Liver (tissue), 9 donors: ENCODE data around the gene SCTR. TPM values are rescaled to one million over a fixed set of nuclear protein-coding genes. Genes with fewer than 3 reads are reported as not detected.
A peak's percentile ranks its signal among the peaks of the same experiment; 100 is the strongest.

Experiments used
- DNase-seq: peaks from one replicate; pipeline ENCODE4 v3.0.0-alpha.2; 2017; ENCODE audit warnings: low spot score
- H3K27ac ChIP-seq, 2 donors: one replicate each; pipeline ENCODE4 v1.7.0; 2013; ENCODE audit warnings: inconsistent platforms in 2 of 2, low read length in 2 of 2, control low read depth in 1 of 2, low read depth in 1 of 2, mild to moderate bottlenecking in 1 of 2
- H3K27me3 ChIP-seq, 4 donors: one replicate each; pipeline versions ENCODE4 v1.6.1 to v1.7.0; 2013; ENCODE audit warnings: low read length in 3 of 4, inconsistent platforms in 1 of 4, mild to moderate bottlenecking in 1 of 4, moderate library complexity in 1 of 4; ENCODE audit not compliant: control insufficient read depth in 4 of 4, insufficient read depth in 4 of 4
- H3K36me3 ChIP-seq, 4 donors: one replicate each; pipeline versions ENCODE4 v1.6.1 to v1.7.0; 2013; ENCODE audit warnings: low read length in 3 of 4, mild to moderate bottlenecking in 3 of 4, low read depth in 1 of 4, moderate library complexity in 1 of 4; ENCODE audit not compliant: control insufficient read depth in 4 of 4, insufficient read depth in 3 of 4
- H3K4me1 ChIP-seq, 4 donors: one replicate each; pipeline versions ENCODE4 v1.6.1 to v1.7.0; 2013; ENCODE audit warnings: low read length in 3 of 4, mild to moderate bottlenecking in 3 of 4, moderate library complexity in 1 of 4; ENCODE audit not compliant: control insufficient read depth in 4 of 4, insufficient read depth in 4 of 4
- H3K4me3 ChIP-seq, 3 donors: one replicate each; pipeline versions ENCODE4 v1.6.1 to v1.7.0; 2013; ENCODE audit warnings: low read length in 3 of 3, control low read depth in 1 of 3, low read depth in 1 of 3, mild to moderate bottlenecking in 1 of 3
- H3K9ac ChIP-seq, 2 donors: one replicate each; pipeline ENCODE4 v1.7.0; 2013; ENCODE audit warnings: low read length in 2 of 2, mild to moderate bottlenecking in 2 of 2, moderate library complexity in 2 of 2, control low read depth in 1 of 2, low read depth in 1 of 2
- H3K9me3 ChIP-seq, 4 donors: one replicate each; pipeline versions ENCODE4 v1.6.1 to v1.7.0; 2013; ENCODE audit warnings: low read length in 3 of 4; ENCODE audit not compliant: control insufficient read depth in 4 of 4
- ATF3 ChIP-seq: IDR thresholded peaks from 2 replicates; pipeline ENCODE4 v1.6.1; 2016; ENCODE audit warnings: antibody characterized with exemption
- CTCF ChIP-seq: fragments of 150-350 bp; IDR thresholded peaks from 2 replicates; pipeline ENCODE4 v1.5.1; 2017; ENCODE audit warnings: improper control_type of control experiment, low read depth, low read length; ENCODE audit not compliant: missing input control
- EGR1 ChIP-seq, 2 donors: IDR thresholded peaks; 2 replicates each; pipeline ENCODE4 v1.6.1; 2016 to 2018; ENCODE audit warnings: antibody characterized with exemption in 2 of 2, low read depth in 2 of 2
- FOXA1 ChIP-seq: IDR thresholded peaks from 2 replicates; pipeline ENCODE4 v1.6.1; 2016; ENCODE audit warnings: antibody characterized with exemption
- FOXA2 ChIP-seq: IDR thresholded peaks from 2 replicates; pipeline ENCODE4 v1.6.1; 2016; ENCODE audit warnings: antibody characterized with exemption
- GABPA ChIP-seq, 2 donors: IDR thresholded peaks in 1 of 2; conservative IDR thresholded peaks in 1 of 2; 2 replicates each; pipeline ENCODE4 v1.6.1; 2016; ENCODE audit warnings: antibody characterized with exemption in 2 of 2, mild to moderate bottlenecking in 1 of 2, moderate library complexity in 1 of 2
- HNF4A ChIP-seq, 2 donors: conservative IDR thresholded peaks; 2 replicates each; pipeline ENCODE4 v1.6.1; 2016; ENCODE audit warnings: antibody characterized with exemption in 2 of 2, mild to moderate bottlenecking in 2 of 2
- JUND ChIP-seq, 2 donors: IDR thresholded peaks; 2 replicates each; pipeline ENCODE4 v1.6.1; 2016; ENCODE audit warnings: antibody characterized with exemption in 2 of 2
- NR2F2 ChIP-seq: IDR thresholded peaks from 2 replicates; pipeline ENCODE4 v1.6.1; 2016; ENCODE audit warnings: antibody characterized with exemption
- RAD21 ChIP-seq, 2 donors: IDR thresholded peaks; 2 replicates each; pipeline ENCODE4 v1.6.1; 2016; ENCODE audit warnings: antibody characterized with exemption in 2 of 2, mild to moderate bottlenecking in 2 of 2
- REST ChIP-seq: IDR thresholded peaks from 2 replicates; pipeline ENCODE4 v1.6.1; 2016; ENCODE audit warnings: antibody characterized with exemption, mild to moderate bottlenecking
- RXRA ChIP-seq, 2 donors: IDR thresholded peaks; 2 replicates each; pipeline ENCODE4 v1.6.1; 2017 to 2018; ENCODE audit warnings: antibody characterized with exemption in 2 of 2, mild to moderate bottlenecking in 1 of 2
- TAF1 ChIP-seq: conservative IDR thresholded peaks from 2 replicates; pipeline ENCODE4 v1.6.1; 2016; ENCODE audit warnings: antibody characterized with exemption, mild to moderate bottlenecking
- YY1 ChIP-seq: IDR thresholded peaks from 2 replicates; pipeline ENCODE4 v1.6.1; 2016; ENCODE audit warnings: antibody characterized with exemption, mild to moderate bottlenecking
- WGBS: extraction: QIAGEN DNeasy Blood & Tissue Kit; methylation state at CpG from one replicate; pipeline ENCODE4 v1.1.7; 2013; 5-methylcytosine and 5-hydroxymethylcytosine counted together
- polyA plus RNA-seq, 2 donors: library from polyadenylated mRNA; stranded (reverse) in 1 of 2; unstranded in 1 of 2; fragments of 200-250 nt in 1 of 2; fragments of >200 nt in 1 of 2; fragmentation: Nextera tagmentation in 1 of 2; extraction: Ambion mirVana in 1 of 2; gene quantifications; one replicate each; pipeline versions ENCODE4 v1.2.1 to v1.2.3, GENCODE V29; 2013 to 2015
- total RNA-seq, 2 donors: library from RNA; depleted of rRNA; stranded (reverse); fragments of >200 nt; gene quantifications; one replicate each; pipeline ENCODE4 v1.2.3, GENCODE V29; 2014
- TF ChIP-seq, protein P1 (sequence below): IDR thresholded peaks from 2 replicates; pipeline ENCODE4 v1.6.1; 2016; ENCODE audit warnings: antibody characterized with exemption
- donor health status: healthy.
- donor health status: healthy.
- donor health status: healthy.
- donor health status: healthy.
- donor health status: healthy.

The SCTR gene
- total and polyA plus RNA-seq, 4 donors: 0.17 to 0.47 (median 0.29) TPM

- no peak for TF ChIP-seq GABPA (IDR thresholded peaks at IDR 0.05 in 1 of 2, conservative IDR thresholded peaks at IDR 0.05 in 1 of 2)
- no peak for TF ChIP-seq FOXA2
- TF ChIP-seq YY1: no peak
- no peak for TF ChIP-seq TAF1
- no peak for TF ChIP-seq JUND (IDR thresholded peaks at IDR 0.05)
- no peak for TF ChIP-seq RXRA (IDR thresholded peaks at IDR 0.05)
- TF ChIP-seq, protein P1, sequence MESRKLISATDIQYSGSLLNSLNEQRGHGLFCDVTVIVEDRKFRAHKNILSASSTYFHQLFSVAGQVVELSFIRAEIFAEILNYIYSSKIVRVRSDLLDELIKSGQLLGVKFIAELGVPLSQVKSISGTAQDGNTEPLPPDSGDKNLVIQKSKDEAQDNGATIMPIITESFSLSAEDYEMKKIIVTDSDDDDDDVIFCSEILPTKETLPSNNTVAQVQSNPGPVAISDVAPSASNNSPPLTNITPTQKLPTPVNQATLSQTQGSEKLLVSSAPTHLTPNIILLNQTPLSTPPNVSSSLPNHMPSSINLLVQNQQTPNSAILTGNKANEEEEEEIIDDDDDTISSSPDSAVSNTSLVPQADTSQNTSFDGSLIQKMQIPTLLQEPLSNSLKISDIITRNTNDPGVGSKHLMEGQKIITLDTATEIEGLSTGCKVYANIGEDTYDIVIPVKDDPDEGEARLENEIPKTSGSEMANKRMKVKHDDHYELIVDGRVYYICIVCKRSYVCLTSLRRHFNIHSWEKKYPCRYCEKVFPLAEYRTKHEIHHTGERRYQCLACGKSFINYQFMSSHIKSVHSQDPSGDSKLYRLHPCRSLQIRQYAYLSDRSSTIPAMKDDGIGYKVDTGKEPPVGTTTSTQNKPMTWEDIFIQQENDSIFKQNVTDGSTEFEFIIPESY: no peak
These were observed 11.9 kb upstream of the SCTR start (continued) for GRCh38 chr2:119536211-119536610.

- no peak for DNase-seq
- H3K36me3 ChIP-seq: no peaks in the 10 kb centered on the region
- H3K27me3 ChIP-seq: no peaks in the 10 kb centered on the region
- no peak for TF ChIP-seq RXRA (IDR thresholded peaks at IDR 0.05)
- TF ChIP-seq ATF3: no peak
- no peak for TF ChIP-seq HNF4A (conservative IDR thresholded peaks at IDR 0.05)
- TF ChIP-seq EGR1 (IDR thresholded peaks at IDR 0.05; ENCODE audit: low read depth in 2 of 2): no peak
- no peak for TF ChIP-seq FOXA1
- TF ChIP-seq REST: no peak
- TF ChIP-seq NR2F2: no peak
- TF ChIP-seq TAF1: no peak
- no peak for TF ChIP-seq FOXA2
- TF ChIP-seq YY1: no peak
- no peak for TF ChIP-seq CTCF
- no peaks in the 10 kb centered on the region for H3K9me3 ChIP-seq
- no peak overlapping the region for H3K4me3 ChIP-seq
- 82% methylated on average over 1 of the region's 1 CpG for WGBS
- no peaks in the 10 kb centered on the region for H3K4me1 ChIP-seq
- H3K27ac ChIP-seq: no peak overlapping the region
- no peak overlapping the region for H3K9ac ChIP-seq
These were observed 9.3 kb upstream of the SCTR start for GRCh38 chr2:119533560-119533959.

- TF ChIP-seq, protein P1: no peak
- TF ChIP-seq ATF3: no peak
- TF ChIP-seq RAD21 (IDR thresholded peaks at IDR 0.05): peak; percentile 8 to 18
- H3K9me3 ChIP-seq: no peaks in the 10 kb centered on the region
- H3K27me3 ChIP-seq: no peaks in the 10 kb centered on the region
- no peak overlapping the region for H3K27ac ChIP-seq
- no peaks in the 10 kb centered on the region for H3K36me3 ChIP-seq
- WGBS: 65% methylated on average over 3 of the region's 3 CpGs
- no peak for DNase-seq
- no peaks in the 10 kb centered on the region for H3K4me1 ChIP-seq
- no peak overlapping the region for H3K9ac ChIP-seq
- no peak overlapping the region for H3K4me3 ChIP-seq
These were observed 7.0 kb upstream of the SCTR start for GRCh38 chr2:119531292-119531691.
